ENCODE results near the gene DAPK2. TPM values are rescaled to one million over a fixed set of nuclear protein-coding genes. Genes with fewer than 3 reads are reported as not detected.

Gene DAPK2
- total and polyA plus RNA-seq, 7 donors, result 3.7 to 65.6 (median 44.3) TPM

- intact Hi-C loops (cut with DNase I), result loop anchor here (5.0 kb wide), 3 partner anchors 61 to 154 kb away; partner anchors contain the start of genes HERC1 (in 2 of the 2) and DAPK2 (in 1 of the 2)
- WGBS, 3 donors, result 56 to 72% (median 58%) methylated on average over 11 of the region's 11 CpGs
- Histone ChIP-seq H3K4me3 (no peak overlapping the region), H3K4me1 (peaks cover 69% of the 10 kb centered on the region), H3K9me3 (no peaks in the 10 kb centered on the region), H3K27me3 (ENCODE audit: insufficient read depth in 3 of 3, low read length in 2 of 3) (no peaks in the 10 kb centered on the region), H3K27ac (peak overlapping the region; percentile 88), H3K36me3 (ENCODE audit: insufficient read depth in 1 of 2, low read depth in 1 of 2) (no peaks in the 10 kb centered on the region)
- no peak for TF ChIP-seq CTCF (IDR thresholded peaks at IDR 0.05)
- DNase-seq (no peak), ATAC-seq (no peak)
Measured at GRCh38 chr15:63892794-63893441, 153.4 kb downstream of the DAPK2 start.

GRCh38 chr15:63891768-63892133 is 154.5 kb downstream of the DAPK2 start:
- no peak for TF ChIP-seq CTCF (IDR thresholded peaks at IDR 0.05)
- Histone ChIP-seq H3K36me3 (ENCODE audit: insufficient read depth in 1 of 2, low read depth in 1 of 2) (no peaks in the 10 kb centered on the region), H3K4me1 (peaks cover 61% of the 10 kb centered on the region), H3K27ac (no peak overlapping the region), H3K4me3 (no peak overlapping the region), H3K9me3 (no peaks in the 10 kb centered on the region), H3K27me3 (ENCODE audit: insufficient read depth in 3 of 3, low read length in 2 of 3) (no peaks in the 10 kb centered on the region)
- WGBS, 3 donors, result 42 to 55% (median 48%) methylated on average over 3 of the region's 3 CpGs
- no peak for DNase-seq
- intact Hi-C loops (cut with DNase I), result loop anchor here (2.0 to 5.0 kb wide), 4 partner anchors 59 to 156 kb away; partner anchors contain the start of genes HERC1 (in 2 of the 2) and DAPK2 (in 1 of the 2)
- ATAC-seq, result no peak

GRCh38 chr15:63891079-63891767 is 155.1 kb downstream of the DAPK2 start:
- H3K9me3 ChIP-seq, result no peaks in the 10 kb centered on the region
- ATAC-seq (peak in 3 of 4 donors; percentile 42 to 59 (median 48)), DNase-seq (peak; percentile 79 to 86)
- no peak overlapping the region for H3K4me3 ChIP-seq
- H3K27ac ChIP-seq, result no peak overlapping the region
- WGBS, 3 donors, result 41 to 49% (median 42%) methylated on average over 8 of the region's 8 CpGs
- TF ChIP-seq CTCF (IDR thresholded peaks at IDR 0.05), result peak; percentile 81
- intact Hi-C loops (cut with DNase I), result loop anchor here (2.0 to 5.0 kb wide), 4 partner anchors 59 to 156 kb away; partner anchors contain the start of genes HERC1 (in 2 of the 2) and DAPK2 (in 1 of the 2)
- H3K27me3 ChIP-seq (ENCODE audit: insufficient read depth in 3 of 3, low read length in 2 of 3), result no peaks in the 10 kb centered on the region
- H3K36me3 ChIP-seq (ENCODE audit: insufficient read depth in 1 of 2, low read depth in 1 of 2), result no peaks in the 10 kb centered on the region
- peaks cover 55% of the 10 kb centered on the region for H3K4me1 ChIP-seq

- peaks cover 49% of the 10 kb centered on the region for H3K4me1 ChIP-seq
- ATAC-seq, result no peak
- no peak overlapping the region for H3K4me3 ChIP-seq
- no peaks in the 10 kb centered on the region for H3K27me3 ChIP-seq (ENCODE audit: insufficient read depth in 3 of 3, low read length in 2 of 3)
- intact Hi-C loops (cut with DNase I), result loop anchor here (2.0 to 5.0 kb wide), 4 partner anchors 58 to 157 kb away; partner anchors contain the start of genes HERC1 (in 2 of the 2) and DAPK2 (in 1 of the 2)
- WGBS, 3 donors, result 91 to 94% (median 94%) methylated on average over 6 of the region's 6 CpGs
- H3K27ac ChIP-seq, result no peak overlapping the region
- TF ChIP-seq CTCF (IDR thresholded peaks at IDR 0.05), result no peak
- no peak for DNase-seq
- no peaks in the 10 kb centered on the region for H3K9me3 ChIP-seq
- no peaks in the 10 kb centered on the region for H3K36me3 ChIP-seq (ENCODE audit: insufficient read depth in 1 of 2, low read depth in 1 of 2)
Measured at GRCh38 chr15:63890617-63891016, 155.7 kb downstream of the DAPK2 start.
